ENCODE data around the gene ALPL. TPM values are rescaled to one million over a fixed set of nuclear protein-coding genes. Genes with fewer than 3 reads are reported as not detected.
A peak's percentile ranks its signal among the peaks of the same experiment; 100 is the strongest.

Gene ALPL
- total RNA-seq, 1 donor from 2014 or later, result 10.2 TPM

GRCh38 chr1:21553116-21553926, 44.1 kb downstream of the ALPL start:
- Histone ChIP-seq H3K36me3 (no peaks in the 10 kb centered on the region), H3K27ac (replicated peaks) (peak overlapping the region; percentile 77), H3K9me3 (replicated peaks) (no peaks in the 10 kb centered on the region), H3K4me3 (no peak overlapping the region), H3K27me3 (ENCODE audit: low read depth) (no peaks in the 10 kb centered on the region), H3K4me1 (peaks cover 18% of the 10 kb centered on the region)
- TF ChIP-seq, protein P1, sequence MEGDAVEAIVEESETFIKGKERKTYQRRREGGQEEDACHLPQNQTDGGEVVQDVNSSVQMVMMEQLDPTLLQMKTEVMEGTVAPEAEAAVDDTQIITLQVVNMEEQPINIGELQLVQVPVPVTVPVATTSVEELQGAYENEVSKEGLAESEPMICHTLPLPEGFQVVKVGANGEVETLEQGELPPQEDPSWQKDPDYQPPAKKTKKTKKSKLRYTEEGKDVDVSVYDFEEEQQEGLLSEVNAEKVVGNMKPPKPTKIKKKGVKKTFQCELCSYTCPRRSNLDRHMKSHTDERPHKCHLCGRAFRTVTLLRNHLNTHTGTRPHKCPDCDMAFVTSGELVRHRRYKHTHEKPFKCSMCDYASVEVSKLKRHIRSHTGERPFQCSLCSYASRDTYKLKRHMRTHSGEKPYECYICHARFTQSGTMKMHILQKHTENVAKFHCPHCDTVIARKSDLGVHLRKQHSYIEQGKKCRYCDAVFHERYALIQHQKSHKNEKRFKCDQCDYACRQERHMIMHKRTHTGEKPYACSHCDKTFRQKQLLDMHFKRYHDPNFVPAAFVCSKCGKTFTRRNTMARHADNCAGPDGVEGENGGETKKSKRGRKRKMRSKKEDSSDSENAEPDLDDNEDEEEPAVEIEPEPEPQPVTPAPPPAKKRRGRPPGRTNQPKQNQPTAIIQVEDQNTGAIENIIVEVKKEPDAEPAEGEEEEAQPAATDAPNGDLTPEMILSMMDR (IDR thresholded peaks at IDR 0.05; ENCODE audit: borderline replicate concordance), result no peak
- intact Hi-C loops (cut with micrococcal nuclease), result no loop called here
- no peak for DNase-seq

DNA sequence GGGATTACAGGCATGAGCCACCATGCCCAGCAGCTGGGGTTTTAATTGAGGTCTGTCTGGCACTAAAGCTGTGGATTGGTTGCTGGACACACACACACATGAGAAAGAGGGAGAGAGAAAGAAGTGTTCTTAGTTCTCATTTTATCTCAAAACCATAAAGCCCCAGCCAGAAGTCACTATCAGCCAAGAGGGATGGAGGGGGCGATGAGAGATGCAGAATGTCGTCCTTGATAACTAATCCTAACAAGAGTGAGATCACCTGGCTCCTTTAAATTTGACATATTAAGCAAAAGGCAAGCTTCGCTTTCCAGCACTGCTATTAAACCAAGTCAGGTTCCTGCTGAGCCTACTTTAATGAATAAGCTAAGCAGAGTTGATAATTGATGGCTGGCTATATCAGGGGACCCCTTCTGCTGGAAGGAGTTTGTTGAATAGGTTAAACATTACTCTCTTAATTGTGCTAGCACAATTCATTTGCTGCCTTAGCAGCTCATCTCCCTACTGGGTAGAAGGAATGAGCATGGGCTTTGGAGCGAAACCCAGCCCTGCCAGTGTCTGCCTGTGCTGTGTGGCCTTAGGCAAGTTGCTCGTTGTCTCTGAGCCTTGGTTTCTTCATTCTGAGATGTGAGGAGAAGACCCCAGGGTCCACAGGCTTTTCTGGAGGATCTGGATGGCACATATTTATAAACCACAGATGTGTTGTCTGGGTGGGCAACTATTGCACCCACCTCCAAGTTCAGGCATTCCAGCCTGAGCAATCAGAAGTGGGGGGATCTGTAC, 50.8 kb downstream of the ALPL start:
- Histone ChIP-seq H3K27ac (replicated peaks) (no peak overlapping the region), H3K27me3 (ENCODE audit: low read depth) (no peaks in the 10 kb centered on the region), H3K9me3 (replicated peaks) (no peaks in the 10 kb centered on the region), H3K4me1 (no peaks in the 10 kb centered on the region), H3K4me3 (no peak overlapping the region), H3K36me3 (no peaks in the 10 kb centered on the region)
- TF ChIP-seq, protein P1 (IDR thresholded peaks at IDR 0.05; ENCODE audit: borderline replicate concordance), result no peak
- intact Hi-C loops (cut with micrococcal nuclease), result no loop called here
- DNase-seq, result no peak

GRCh38 chr1:21560916-21561638, 51.9 kb downstream of the ALPL start:
- DNase-seq, result no peak

DNA sequence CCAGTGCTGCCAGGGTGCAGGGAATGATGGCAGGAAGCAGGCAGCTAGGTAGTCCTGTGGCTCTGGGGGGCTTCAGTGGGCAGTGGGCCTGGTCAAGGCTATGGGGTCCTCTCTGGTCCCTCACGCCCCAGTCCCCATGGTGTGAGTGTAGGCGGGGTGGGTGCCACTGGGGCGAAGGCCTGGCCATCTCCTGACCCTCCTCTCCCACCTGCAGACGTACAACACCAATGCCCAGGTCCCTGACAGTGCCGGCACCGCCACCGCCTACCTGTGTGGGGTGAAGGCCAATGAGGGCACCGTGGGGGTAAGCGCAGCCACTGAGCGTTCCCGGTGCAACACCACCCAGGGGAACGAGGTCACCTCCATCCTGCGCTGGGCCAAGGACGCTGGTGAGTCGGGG, 53.7 kb downstream of the ALPL start:
- no peak overlapping the region for H3K4me3 ChIP-seq
- H3K9me3 ChIP-seq (replicated peaks), result no peaks in the 10 kb centered on the region
- H3K4me1 ChIP-seq, result no peaks in the 10 kb centered on the region
- H3K36me3 ChIP-seq, result no peaks in the 10 kb centered on the region
- H3K27ac ChIP-seq (replicated peaks), result no peak overlapping the region
- TF ChIP-seq, protein P1 (IDR thresholded peaks at IDR 0.05; ENCODE audit: borderline replicate concordance), result no peak
- no peaks in the 10 kb centered on the region for H3K27me3 ChIP-seq (ENCODE audit: low read depth)
- intact Hi-C loops (cut with micrococcal nuclease), result no loop called here
- no peak for DNase-seq

More at GRCh38 chr1:21560916-21561638, 51.9 kb downstream of the ALPL start:
- no peaks in the 10 kb centered on the region for H3K4me1 ChIP-seq
- H3K9me3 ChIP-seq (replicated peaks), result no peaks in the 10 kb centered on the region
- H3K4me3 ChIP-seq, result no peak overlapping the region
- TF ChIP-seq, protein P1 (IDR thresholded peaks at IDR 0.05; ENCODE audit: borderline replicate concordance), result no peak
- no peak overlapping the region for H3K27ac ChIP-seq (replicated peaks)
- intact Hi-C loops (cut with micrococcal nuclease), result no loop called here
- H3K27me3 ChIP-seq (ENCODE audit: low read depth), result no peaks in the 10 kb centered on the region
- H3K36me3 ChIP-seq, result no peaks in the 10 kb centered on the region

- intact Hi-C loops (cut with micrococcal nuclease), result no loop called here
- no peak for DNase-seq
- TF ChIP-seq, protein P1 (IDR thresholded peaks at IDR 0.05; ENCODE audit: borderline replicate concordance), result no peak
- Histone ChIP-seq H3K36me3 (no peaks in the 10 kb centered on the region), H3K9me3 (replicated peaks) (no peaks in the 10 kb centered on the region), H3K27me3 (ENCODE audit: low read depth) (no peaks in the 10 kb centered on the region), H3K27ac (replicated peaks) (no peak overlapping the region), H3K4me1 (no peaks in the 10 kb centered on the region), H3K4me3 (no peak overlapping the region)
These were observed 54.7 kb downstream of the ALPL start for GRCh38 chr1:21563971-21564370.

All from left ventricle myocardium inferior (tissue), 1 donor.